ENCODE results near the gene FAM78B.

Gene FAM78B

GRCh38 chr1:166193057-166193698 is 26.4 kb upstream of the FAM78B start:
- H3K9me3 ChIP-seq, result no peaks in the 10 kb centered on the region
- peaks cover 10% of the 10 kb centered on the region for H3K4me1 ChIP-seq
- DNase-seq, result no peak
- no peak overlapping the region for H3K4me3 ChIP-seq (ENCODE audit: low read depth, low read length)
- no peaks in the 10 kb centered on the region for H3K36me3 ChIP-seq
- H3K27me3 ChIP-seq, result no peaks in the 10 kb centered on the region
- TF ChIP-seq, protein P1, sequence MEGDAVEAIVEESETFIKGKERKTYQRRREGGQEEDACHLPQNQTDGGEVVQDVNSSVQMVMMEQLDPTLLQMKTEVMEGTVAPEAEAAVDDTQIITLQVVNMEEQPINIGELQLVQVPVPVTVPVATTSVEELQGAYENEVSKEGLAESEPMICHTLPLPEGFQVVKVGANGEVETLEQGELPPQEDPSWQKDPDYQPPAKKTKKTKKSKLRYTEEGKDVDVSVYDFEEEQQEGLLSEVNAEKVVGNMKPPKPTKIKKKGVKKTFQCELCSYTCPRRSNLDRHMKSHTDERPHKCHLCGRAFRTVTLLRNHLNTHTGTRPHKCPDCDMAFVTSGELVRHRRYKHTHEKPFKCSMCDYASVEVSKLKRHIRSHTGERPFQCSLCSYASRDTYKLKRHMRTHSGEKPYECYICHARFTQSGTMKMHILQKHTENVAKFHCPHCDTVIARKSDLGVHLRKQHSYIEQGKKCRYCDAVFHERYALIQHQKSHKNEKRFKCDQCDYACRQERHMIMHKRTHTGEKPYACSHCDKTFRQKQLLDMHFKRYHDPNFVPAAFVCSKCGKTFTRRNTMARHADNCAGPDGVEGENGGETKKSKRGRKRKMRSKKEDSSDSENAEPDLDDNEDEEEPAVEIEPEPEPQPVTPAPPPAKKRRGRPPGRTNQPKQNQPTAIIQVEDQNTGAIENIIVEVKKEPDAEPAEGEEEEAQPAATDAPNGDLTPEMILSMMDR (IDR thresholded peaks at IDR 0.05; ENCODE audit: low read depth, low read length), result no peak

DNA sequence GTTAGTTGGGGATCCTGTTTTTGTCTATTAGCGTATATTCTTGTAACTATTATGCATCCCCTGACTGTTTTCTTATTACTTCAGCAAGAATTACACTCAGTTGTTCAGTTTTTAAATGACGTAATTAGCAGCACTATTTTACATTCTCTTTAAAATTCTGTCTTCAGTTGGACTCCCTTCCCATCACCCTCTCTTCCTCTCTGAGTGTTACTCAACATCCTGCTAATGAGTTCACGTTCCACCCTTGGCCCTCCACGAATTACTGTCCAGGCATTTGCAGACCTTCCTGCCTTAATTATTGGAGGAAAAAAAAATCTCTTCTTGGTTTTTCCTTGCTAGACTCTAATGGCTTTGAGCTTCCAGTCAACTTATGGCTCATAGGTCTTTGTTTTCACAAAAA is 23.6 kb upstream of the FAM78B start:
- Histone ChIP-seq H3K4me1 (peaks cover 6% of the 10 kb centered on the region), H3K9me3 (no peaks in the 10 kb centered on the region), H3K36me3 (no peaks in the 10 kb centered on the region), H3K27me3 (no peaks in the 10 kb centered on the region), H3K4me3 (ENCODE audit: low read depth, low read length) (no peak overlapping the region)
- no peak for DNase-seq
- TF ChIP-seq, protein P1 (IDR thresholded peaks at IDR 0.05; ENCODE audit: low read depth, low read length), result no peak

DNA sequence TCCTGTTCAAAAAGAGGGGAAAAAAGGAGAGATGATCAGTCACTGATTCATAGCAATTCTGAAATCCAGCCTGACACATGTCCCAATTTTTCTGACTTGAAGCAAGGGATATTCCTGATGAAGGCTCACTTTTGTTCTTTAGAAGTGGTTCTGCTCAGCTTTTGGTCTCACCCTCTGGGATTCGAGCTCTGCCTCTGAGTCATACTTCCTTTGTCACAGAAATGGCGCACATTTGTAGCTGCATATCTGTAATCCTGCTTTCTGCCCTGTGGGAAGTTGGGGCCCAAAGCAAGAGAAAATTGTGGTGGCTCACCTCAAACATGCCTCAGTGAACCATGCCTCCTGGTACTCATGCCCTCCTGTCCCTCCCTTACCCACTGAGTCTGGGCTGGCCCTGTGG is 22.3 kb upstream of the FAM78B start:
- TF ChIP-seq, protein P1 (IDR thresholded peaks at IDR 0.05; ENCODE audit: low read depth, low read length), result no peak
- Histone ChIP-seq H3K36me3 (no peaks in the 10 kb centered on the region), H3K27me3 (no peaks in the 10 kb centered on the region), H3K4me1 (peaks cover 6% of the 10 kb centered on the region), H3K4me3 (ENCODE audit: low read depth, low read length) (no peak overlapping the region), H3K9me3 (no peaks in the 10 kb centered on the region)
- no peak for DNase-seq

- Histone ChIP-seq H3K36me3 (no peaks in the 10 kb centered on the region), H3K9me3 (no peaks in the 10 kb centered on the region), H3K4me1 (peaks cover 6% of the 10 kb centered on the region), H3K4me3 (ENCODE audit: low read depth, low read length) (no peak overlapping the region), H3K27me3 (no peaks in the 10 kb centered on the region)
- TF ChIP-seq, protein P1 (IDR thresholded peaks at IDR 0.05; ENCODE audit: low read depth, low read length), result no peak
- DNase-seq, result no peak
These were observed 18.7 kb upstream of the FAM78B start for GRCh38 chr1:166185526-166185925.

DNA sequence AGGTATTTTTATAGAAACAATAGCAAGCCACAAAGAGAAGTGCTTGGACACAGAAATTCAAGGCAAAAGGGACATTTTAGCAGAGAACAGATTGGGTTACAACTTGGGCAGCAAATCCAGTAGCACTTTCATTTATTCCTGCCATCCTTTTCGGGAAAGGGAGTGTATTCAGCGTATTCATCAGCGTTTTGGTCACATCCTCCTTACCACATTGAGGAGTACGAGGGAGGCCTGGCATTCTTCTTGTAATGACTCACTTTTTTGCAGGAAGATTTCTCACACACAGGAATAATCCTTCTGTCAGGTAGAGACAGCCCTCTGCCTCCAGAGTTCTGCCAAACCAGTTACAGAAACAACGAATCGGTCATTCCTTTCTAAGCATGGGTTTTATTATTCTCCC is 18.1 kb upstream of the FAM78B start:
- DNase-seq, result no peak
- Histone ChIP-seq H3K4me3 (ENCODE audit: low read depth, low read length) (no peak overlapping the region), H3K9me3 (no peaks in the 10 kb centered on the region), H3K4me1 (peaks cover 6% of the 10 kb centered on the region), H3K27me3 (no peaks in the 10 kb centered on the region), H3K36me3 (no peaks in the 10 kb centered on the region)
- TF ChIP-seq, protein P1 (IDR thresholded peaks at IDR 0.05; ENCODE audit: low read depth, low read length), result no peak

DNA sequence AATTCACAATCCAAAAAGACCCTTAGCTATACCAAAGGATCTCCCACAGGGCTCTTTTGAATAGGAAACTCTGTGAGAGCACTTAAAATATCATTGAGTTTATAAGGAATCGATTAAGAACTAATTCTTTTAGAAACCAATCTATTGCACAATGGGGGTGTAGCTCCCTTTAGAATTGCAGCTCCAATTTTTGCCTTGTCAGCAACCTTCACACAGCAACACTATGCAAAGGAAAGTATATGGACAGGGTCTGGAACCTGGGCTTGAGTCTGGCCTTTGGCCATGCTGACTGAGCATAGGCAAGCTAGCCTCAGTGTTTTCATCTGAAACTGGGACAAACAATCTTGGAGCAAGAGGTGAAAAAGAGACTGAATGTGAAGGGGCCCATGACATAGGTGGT is 17.2 kb upstream of the FAM78B start:
- H3K4me3 ChIP-seq (ENCODE audit: low read depth, low read length), result no peak overlapping the region
- no peaks in the 10 kb centered on the region for H3K27me3 ChIP-seq
- H3K4me1 ChIP-seq, result no peaks in the 10 kb centered on the region
- H3K9me3 ChIP-seq, result no peaks in the 10 kb centered on the region
- H3K36me3 ChIP-seq, result no peaks in the 10 kb centered on the region
- no peak for DNase-seq
- TF ChIP-seq, protein P1 (IDR thresholded peaks at IDR 0.05; ENCODE audit: low read depth, low read length), result no peak

Data from BE2C (cell line).